NCI-H2196 (cell line): Measurements from ENCODE around the gene UMOD.
"Not testable (repeated sequence)": the region's sequence is repeated elsewhere in the genome, so short reads cannot be mapped to it uniquely, and the experiment has no call there.

Experiments
- DNase-seq: peaks from one replicate; lab custom pipeline; 2025; ENCODE audit not compliant: unreplicated experiment; lab: John Stamatoyannopoulos, UW

The UMOD gene

GRCh38 chr16:20321671-20322070 lies 30.8 kb downstream of the UMOD start:
- DNase-seq = no peak

- DNase-seq = not testable (repeated sequence)
These were observed 31.5 kb downstream of the UMOD start for GRCh38 chr16:20321051-20321450.

GRCh38 chr16:20320592-20320991 lies 31.9 kb downstream of the UMOD start:
- DNase-seq = no peak

GRCh38 chr16:20320178-20320577 lies 32.3 kb downstream of the UMOD start:
- no peak for DNase-seq

- DNase-seq = no peak
These were observed 33.1 kb downstream of the UMOD start for GRCh38 chr16:20319406-20319805.

- no peak for DNase-seq
These were observed 34.1 kb downstream of the UMOD start for GRCh38 chr16:20318437-20318836.

GRCh38 chr16:20318006-20318405 lies 34.5 kb downstream of the UMOD start:
- DNase-seq = no peak

GRCh38 chr16:20317117-20317516 lies 35.4 kb downstream of the UMOD start:
- DNase-seq = no peak

GRCh38 chr16:20316715-20317114 lies 35.8 kb downstream of the UMOD start:
- DNase-seq = no peak

- DNase-seq = no peak
These were observed 36.8 kb downstream of the UMOD start for GRCh38 chr16:20315764-20316163.

- no peak for DNase-seq
These were observed 37.9 kb downstream of the UMOD start for GRCh38 chr16:20314575-20314974.

GRCh38 chr16:20313741-20314140 lies 38.8 kb downstream of the UMOD start:
- no peak for DNase-seq

GRCh38 chr16:20312536-20313095 lies 39.9 kb downstream of the UMOD start:
- DNase-seq = not testable (repeated sequence)

GRCh38 chr16:20311548-20311947 lies 41.0 kb downstream of the UMOD start:
- no peak for DNase-seq

- no peak for DNase-seq
These were observed 41.8 kb downstream of the UMOD start for GRCh38 chr16:20310421-20311395.

- no peak for DNase-seq
These were observed 42.7 kb downstream of the UMOD start for GRCh38 chr16:20309786-20310185.

- no peak for DNase-seq
These were observed 43.5 kb downstream of the UMOD start for GRCh38 chr16:20308801-20309590.

GRCh38 chr16:20308266-20308665 lies 44.2 kb downstream of the UMOD start:
- no peak for DNase-seq

- no peak for DNase-seq
These were observed 44.7 kb downstream of the UMOD start for GRCh38 chr16:20307791-20308190.

GRCh38 chr16:20307240-20307671 lies 45.3 kb downstream of the UMOD start:
- no peak for DNase-seq

- no peak for DNase-seq
These were observed 46.1 kb downstream of the UMOD start for GRCh38 chr16:20306401-20306800.

GRCh38 chr16:20303012-20303411 lies 49.5 kb downstream of the UMOD start:
- DNase-seq = no peak
